NB4 (cell line): Measurements from ENCODE around the gene GRK6.

ENCODE experiments used
- CTCF ChIP-seq: IDR thresholded peaks from one replicate; pipeline ENCODE4 v1.5.1; 2012; ENCODE audit warnings: low read depth, low read length
- POLR2A ChIP-seq: IDR thresholded peaks from 2 replicates; pipeline ENCODE4 v1.6.1; 2011; ENCODE audit warnings: mild to moderate bottlenecking; ENCODE audit not compliant: insufficient read length; ENCODE audit errors: extremely low read depth
- TF ChIP-seq, protein P1 (sequence below): IDR thresholded peaks from 2 replicates; pipeline ENCODE4 v1.6.1; 2011; ENCODE audit warnings: low read depth, low read length

- TF ChIP-seq CTCF (no peak), POLR2A (no peak)
- TF ChIP-seq, protein P1, sequence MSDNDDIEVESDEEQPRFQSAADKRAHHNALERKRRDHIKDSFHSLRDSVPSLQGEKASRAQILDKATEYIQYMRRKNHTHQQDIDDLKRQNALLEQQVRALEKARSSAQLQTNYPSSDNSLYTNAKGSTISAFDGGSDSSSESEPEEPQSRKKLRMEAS = no peak
Measured at GRCh38 chr5:177393206-177393765, 33.2 kb upstream of the GRK6 start.
